SK-N-MC (cell line): ENCODE data around the gene OLFML2A.

Experiments
- EZH2 ChIP-seq: fragments of 200-600 bp; sonication (generic); IDR thresholded peaks from one replicate; pipeline ENCODE4 v1.6.1; 2017; ENCODE audit warnings: antibody characterized with exemption
- POLR2AphosphoS5 ChIP-seq: IDR thresholded peaks from 2 replicates; pipeline ENCODE4 v1.6.1; 2012; ENCODE audit warnings: mild to moderate bottlenecking, low read depth, low read length, borderline replicate concordance

DNA sequence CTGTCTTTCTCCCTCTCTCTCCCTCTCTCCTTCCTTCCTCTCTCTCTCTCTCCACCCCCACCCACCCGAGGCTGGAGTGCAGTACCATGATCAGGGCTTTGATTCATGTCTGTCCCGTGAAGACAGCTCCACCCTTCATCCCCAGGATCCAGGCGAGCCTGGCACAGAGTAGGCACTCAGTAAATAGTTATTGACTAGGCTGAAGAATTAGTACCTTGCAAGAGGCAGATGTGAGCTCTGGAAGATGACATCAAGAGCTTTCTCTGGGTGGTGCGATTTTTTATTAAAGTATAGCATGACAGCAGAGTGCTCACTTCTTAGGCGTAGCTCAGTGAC is 52.4 kb downstream of the OLFML2A start:
- no peak for TF ChIP-seq EZH2
- no peak for TF ChIP-seq POLR2AphosphoS5
